ENCODE measurements around the gene CTBP2.
"Not testable (repeated sequence)": the region's sequence is repeated elsewhere in the genome, so short reads cannot be mapped to it uniquely, and the experiment has no call there.

The CTBP2 gene

DNA sequence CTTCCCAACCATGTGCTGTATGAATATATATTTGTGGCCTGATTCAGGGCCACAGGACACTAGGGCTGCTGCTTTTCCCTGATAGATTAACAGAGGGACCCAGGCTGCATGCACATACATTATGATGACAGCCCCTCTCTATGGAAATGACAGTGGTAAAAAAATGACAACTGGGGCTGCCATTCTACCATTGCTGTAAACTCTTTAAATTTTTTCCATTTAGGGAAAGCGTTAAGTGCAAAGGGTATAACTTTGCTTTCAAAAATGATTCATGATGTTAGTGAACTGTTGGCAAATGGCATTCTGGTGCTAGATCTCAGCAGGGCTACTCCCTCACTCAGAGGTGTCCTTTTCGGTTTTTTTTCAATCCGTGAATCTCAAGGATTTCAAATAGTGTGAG lies 4.2 kb downstream of the CTBP2 start:
- Histone ChIP-seq H3K27ac (ENCODE audit: low read length) (peak overlapping the region; percentile 83), H3K9me3 (ENCODE audit: control insufficient read depth in 1 of 2, low read length in 2 of 2) (no peaks in the 10 kb centered on the region), H3K36me3 (ENCODE audit: control insufficient read depth in 1 of 2, insufficient read depth in 2 of 2, low read length in 2 of 2) (no peaks in the 10 kb centered on the region), H3K4me3 (ENCODE audit: low read depth in 1 of 2, low read length in 2 of 2) (peak overlapping the region in 1 of 2 donors; percentile 75), H3K27me3 (ENCODE audit: low read depth, low read length) (no peaks in the 10 kb centered on the region), H3K4me1 (ENCODE audit: control insufficient read depth in 1 of 2, insufficient read depth in 2 of 2, low read length in 2 of 2) (peaks cover 43 to 62% of the 10 kb centered on the region in 2 donors)

- Histone ChIP-seq H3K4me1 (ENCODE audit: control insufficient read depth in 1 of 2, insufficient read depth in 2 of 2, low read length in 2 of 2) (peaks cover 43 to 62% of the 10 kb centered on the region in 2 donors), H3K4me3 (ENCODE audit: low read depth in 1 of 2, low read length in 2 of 2) (peak overlapping the region; percentile 5 to 49), H3K27me3 (ENCODE audit: low read depth, low read length) (no peaks in the 10 kb centered on the region), H3K27ac (ENCODE audit: low read length) (peak overlapping the region; percentile 83), H3K36me3 (ENCODE audit: control insufficient read depth in 1 of 2, insufficient read depth in 2 of 2, low read length in 2 of 2) (peaks cover 0 to 3% of the 10 kb centered on the region in 2 donors), H3K9me3 (ENCODE audit: control insufficient read depth in 1 of 2, low read length in 2 of 2) (no peaks in the 10 kb centered on the region)
These were observed 5.3 kb downstream of the CTBP2 start for GRCh38 chr10:125155101-125155500.

GRCh38 chr10:125154529-125154928 lies 5.8 kb downstream of the CTBP2 start:
- Histone ChIP-seq H3K4me3 (ENCODE audit: low read depth in 1 of 2, low read length in 2 of 2) (peak overlapping the region; percentile 5 to 49), H3K27ac (ENCODE audit: low read length) (peak overlapping the region; percentile 83), H3K27me3 (ENCODE audit: low read depth, low read length) (no peaks in the 10 kb centered on the region), H3K9me3 (ENCODE audit: control insufficient read depth in 1 of 2, low read length in 2 of 2) (no peaks in the 10 kb centered on the region), H3K36me3 (ENCODE audit: control insufficient read depth in 1 of 2, insufficient read depth in 2 of 2, low read length in 2 of 2) (peaks cover 0 to 3% of the 10 kb centered on the region in 2 donors), H3K4me1 (ENCODE audit: control insufficient read depth in 1 of 2, insufficient read depth in 2 of 2, low read length in 2 of 2) (peaks cover 43 to 63% of the 10 kb centered on the region in 2 donors)

DNA sequence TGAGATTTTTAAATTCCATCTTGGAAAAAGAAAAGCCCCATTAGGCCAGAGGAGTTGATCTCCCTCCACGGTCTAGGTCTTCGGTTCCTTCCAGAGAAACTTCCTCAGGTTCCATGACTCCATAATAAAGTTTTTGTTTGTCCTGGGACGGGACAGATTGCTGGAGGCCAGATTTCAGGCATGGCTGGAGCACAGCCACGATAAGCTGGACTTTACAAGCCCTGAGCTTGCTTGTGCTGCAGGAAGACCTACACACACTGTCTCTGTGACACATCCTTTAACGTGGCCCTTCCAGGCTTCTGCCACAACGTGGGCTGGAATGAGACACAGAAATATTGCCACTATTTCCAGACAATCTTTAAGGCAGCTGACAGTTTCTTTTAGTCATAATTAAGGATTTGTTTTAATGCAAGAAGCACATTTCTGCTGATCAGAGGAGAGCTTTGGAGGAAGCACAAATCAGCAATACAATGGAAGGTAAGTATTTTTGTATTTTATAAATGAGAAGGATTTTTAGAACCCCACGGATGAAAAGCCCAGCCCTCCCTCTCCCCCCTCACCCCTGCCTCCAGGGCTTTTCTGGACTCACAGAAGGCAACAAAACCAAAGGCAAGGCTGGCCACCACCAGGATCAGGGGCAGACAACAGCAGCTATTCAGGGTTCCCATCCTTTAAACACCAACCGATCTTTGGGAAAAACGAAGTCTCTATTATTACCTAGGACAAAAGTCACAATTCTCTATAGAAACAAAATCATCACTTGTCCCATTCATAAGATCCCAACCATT lies 6.5 kb downstream of the CTBP2 start:
- Histone ChIP-seq H3K36me3 (ENCODE audit: control insufficient read depth in 1 of 2, insufficient read depth in 2 of 2, low read length in 2 of 2) (peaks cover 0 to 3% of the 10 kb centered on the region in 2 donors), H3K9me3 (ENCODE audit: control insufficient read depth in 1 of 2, low read length in 2 of 2) (no peaks in the 10 kb centered on the region), H3K27me3 (ENCODE audit: low read depth, low read length) (no peaks in the 10 kb centered on the region), H3K4me1 (ENCODE audit: control insufficient read depth in 1 of 2, insufficient read depth in 2 of 2, low read length in 2 of 2) (peaks cover 48 to 69% of the 10 kb centered on the region in 2 donors), H3K27ac (ENCODE audit: low read length) (peak overlapping the region; percentile 83), H3K4me3 (ENCODE audit: low read depth in 1 of 2, low read length in 2 of 2) (peak overlapping the region; percentile 5 to 49)

DNA sequence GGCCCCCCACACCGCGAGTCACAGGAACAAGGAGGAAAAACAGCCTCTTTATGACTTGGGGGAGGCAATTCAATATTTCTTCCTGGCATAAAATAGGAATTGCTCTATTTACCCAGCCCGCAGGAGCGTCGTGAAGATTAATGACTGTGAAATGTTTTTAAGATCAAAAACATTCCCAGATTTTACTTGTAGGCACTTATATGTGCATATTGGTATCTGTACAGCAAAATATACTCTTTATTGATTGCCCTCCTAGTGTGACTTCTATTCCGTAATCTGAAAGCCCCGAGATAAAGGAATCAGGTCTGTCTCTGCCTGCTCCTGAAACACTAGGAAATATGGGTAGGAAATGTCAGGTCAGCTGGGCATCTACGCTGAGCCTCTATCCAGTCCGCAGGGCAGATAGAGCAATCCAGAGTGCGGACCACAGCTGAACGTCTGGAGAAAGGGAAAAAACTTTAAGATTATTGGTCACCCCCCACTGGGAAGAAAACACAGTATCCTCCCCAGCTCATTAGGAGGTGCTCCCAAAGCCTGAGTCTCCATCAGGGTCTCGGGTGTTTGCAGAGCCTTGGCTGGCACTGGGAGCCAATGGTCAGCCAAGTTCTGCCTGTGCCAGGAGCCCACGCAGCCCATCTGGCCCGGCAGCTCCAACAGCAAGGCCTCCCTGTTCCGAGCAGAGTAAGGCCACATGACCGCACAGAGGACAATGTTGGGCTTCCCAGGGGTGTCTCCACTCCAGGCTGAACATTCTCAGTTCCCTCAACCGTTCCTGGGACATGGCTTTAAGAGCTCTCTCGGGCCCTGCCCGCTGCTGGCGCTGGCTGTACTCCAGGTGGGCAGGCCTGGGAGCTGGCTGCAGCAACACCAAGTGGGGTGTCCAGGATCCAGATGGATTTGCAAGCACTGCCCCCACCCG lies 7.7 kb downstream of the CTBP2 start:
- H3K36me3 ChIP-seq (ENCODE audit: control insufficient read depth in 1 of 2, insufficient read depth in 2 of 2, low read length in 2 of 2): peaks cover 0 to 3% of the 10 kb centered on the region in 2 donors
- H3K9me3 ChIP-seq (ENCODE audit: control insufficient read depth in 1 of 2, low read length in 2 of 2): no peaks in the 10 kb centered on the region
- peak overlapping the region; percentile 83 for H3K27ac ChIP-seq (ENCODE audit: low read length)
- no peaks in the 10 kb centered on the region for H3K27me3 ChIP-seq (ENCODE audit: low read depth, low read length)
- H3K4me3 ChIP-seq (ENCODE audit: low read depth in 1 of 2, low read length in 2 of 2): peak overlapping the region in 1 of 2 donors; percentile 23
- peaks cover 55 to 79% of the 10 kb centered on the region in 2 donors for H3K4me1 ChIP-seq (ENCODE audit: control insufficient read depth in 1 of 2, insufficient read depth in 2 of 2, low read length in 2 of 2)

DNA sequence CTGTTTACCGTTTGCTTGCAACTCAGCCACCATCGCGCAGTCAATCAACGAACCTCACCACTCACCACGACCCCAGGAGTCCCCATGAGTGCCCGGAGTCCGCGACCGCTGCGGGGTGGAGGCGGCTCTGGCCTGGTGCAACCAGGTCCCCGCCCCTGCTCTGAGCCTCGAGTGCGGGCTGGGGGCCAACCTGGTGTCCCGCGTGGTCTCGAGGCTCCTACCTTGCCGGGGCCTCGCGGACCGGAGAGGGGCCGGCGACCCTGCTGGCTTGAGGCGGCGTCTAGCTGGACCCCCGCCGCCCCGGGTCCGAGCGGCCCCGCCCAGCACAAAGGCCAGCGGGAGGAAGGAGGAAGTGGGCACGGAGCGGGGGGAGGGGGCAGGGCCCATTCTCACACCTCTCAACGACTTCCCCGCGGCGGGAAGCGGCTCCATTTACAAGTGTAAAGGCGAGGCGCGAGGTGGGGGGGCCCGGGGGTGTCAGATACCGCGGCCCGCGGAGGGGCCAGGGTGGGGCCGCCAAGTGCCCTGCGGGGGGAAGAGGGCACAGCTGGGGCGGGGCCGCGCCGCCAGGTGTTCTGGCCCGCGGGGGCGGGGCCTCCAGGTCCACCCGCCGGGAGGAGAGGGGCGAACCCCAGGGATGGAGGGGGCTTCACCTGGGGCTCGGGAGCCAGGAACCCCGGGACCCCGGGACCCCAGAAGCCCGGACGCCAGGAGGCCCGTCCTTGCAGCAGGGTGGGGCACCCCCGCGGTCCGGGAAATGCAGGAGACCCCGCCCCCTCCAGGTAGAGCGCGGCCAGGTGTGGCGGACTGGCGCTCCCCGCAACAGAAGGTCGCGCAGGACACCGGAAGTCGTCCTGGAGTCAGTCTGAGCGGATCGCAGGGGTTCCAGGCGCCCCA lies 8.6 kb downstream of the CTBP2 start:
- Histone ChIP-seq H3K36me3 (ENCODE audit: control insufficient read depth in 1 of 2, insufficient read depth in 2 of 2, low read length in 2 of 2) (peaks cover 0 to 3% of the 10 kb centered on the region in 2 donors), H3K27me3 (ENCODE audit: low read depth, low read length) (no peaks in the 10 kb centered on the region), H3K4me3 (ENCODE audit: low read depth in 1 of 2, low read length in 2 of 2) (peak overlapping the region in 1 of 2 donors; percentile 23), H3K9me3 (ENCODE audit: control insufficient read depth in 1 of 2, low read length in 2 of 2) (no peaks in the 10 kb centered on the region), H3K4me1 (ENCODE audit: control insufficient read depth in 1 of 2, insufficient read depth in 2 of 2, low read length in 2 of 2) (peaks cover 56 to 79% of the 10 kb centered on the region in 2 donors), H3K27ac (ENCODE audit: low read length) (peak overlapping the region; percentile 83)

GRCh38 chr10:125151170-125151552 lies 9.2 kb downstream of the CTBP2 start:
- Histone ChIP-seq H3K36me3 (ENCODE audit: control insufficient read depth in 1 of 2, insufficient read depth in 2 of 2, low read length in 2 of 2) (peaks cover 0 to 3% of the 10 kb centered on the region in 2 donors), H3K27ac (ENCODE audit: low read length) (peak overlapping the region; percentile 7), H3K4me1 (ENCODE audit: control insufficient read depth in 1 of 2, insufficient read depth in 2 of 2, low read length in 2 of 2) (peaks cover 57 to 77% of the 10 kb centered on the region in 2 donors), H3K9me3 (ENCODE audit: control insufficient read depth in 1 of 2, low read length in 2 of 2) (no peaks in the 10 kb centered on the region), H3K27me3 (ENCODE audit: low read depth, low read length) (no peaks in the 10 kb centered on the region), H3K4me3 (ENCODE audit: low read depth in 1 of 2, low read length in 2 of 2) (no peak overlapping the region)

GRCh38 chr10:125150376-125151083 lies 9.8 kb downstream of the CTBP2 start:
- peak overlapping the region; percentile 70 for H3K27ac ChIP-seq (ENCODE audit: low read length)
- H3K4me1 ChIP-seq (ENCODE audit: control insufficient read depth in 1 of 2, insufficient read depth in 2 of 2, low read length in 2 of 2): peaks cover 51 to 73% of the 10 kb centered on the region in 2 donors
- not testable (repeated sequence) for H3K27me3 ChIP-seq (ENCODE audit: low read depth, low read length)

GRCh38 chr10:125149680-125150047 lies 10.7 kb downstream of the CTBP2 start:
- Histone ChIP-seq H3K27me3 (ENCODE audit: low read depth, low read length) (no peaks in the 10 kb centered on the region), H3K9me3 (ENCODE audit: control insufficient read depth in 1 of 2, low read length in 2 of 2) (no peaks in the 10 kb centered on the region), H3K4me1 (ENCODE audit: control insufficient read depth in 1 of 2, insufficient read depth in 2 of 2, low read length in 2 of 2) (peaks cover 45 to 77% of the 10 kb centered on the region in 2 donors), H3K4me3 (ENCODE audit: low read depth in 1 of 2, low read length in 2 of 2) (no peak overlapping the region), H3K36me3 (ENCODE audit: control insufficient read depth in 1 of 2, insufficient read depth in 2 of 2, low read length in 2 of 2) (peaks cover 0 to 3% of the 10 kb centered on the region in 2 donors), H3K27ac (ENCODE audit: low read length) (peak overlapping the region; percentile 70)

More at GRCh38 chr10:125150376-125151083, 9.8 kb downstream of the CTBP2 start:
- H3K36me3 ChIP-seq (ENCODE audit: control insufficient read depth in 1 of 2, insufficient read depth in 2 of 2, low read length in 2 of 2); H3K9me3 ChIP-seq (ENCODE audit: control insufficient read depth in 1 of 2, low read length in 2 of 2); H3K4me3 ChIP-seq (ENCODE audit: low read depth in 1 of 2, low read length in 2 of 2): not testable (repeated sequence)

- H3K9me3 ChIP-seq (ENCODE audit: control insufficient read depth in 1 of 2, low read length in 2 of 2): no peaks in the 10 kb centered on the region
- H3K27me3 ChIP-seq (ENCODE audit: low read depth, low read length): no peaks in the 10 kb centered on the region
- H3K4me3 ChIP-seq (ENCODE audit: low read depth in 1 of 2, low read length in 2 of 2): no peak overlapping the region
- H3K36me3 ChIP-seq (ENCODE audit: control insufficient read depth in 1 of 2, insufficient read depth in 2 of 2, low read length in 2 of 2): peaks cover 0 to 3% of the 10 kb centered on the region in 2 donors
- H3K27ac ChIP-seq (ENCODE audit: low read length): peak overlapping the region; percentile 70
- peaks cover 44 to 77% of the 10 kb centered on the region in 2 donors for H3K4me1 ChIP-seq (ENCODE audit: control insufficient read depth in 1 of 2, insufficient read depth in 2 of 2, low read length in 2 of 2)
These were observed 11.2 kb downstream of the CTBP2 start for GRCh38 chr10:125149036-125149679.

Data from muscle layer of duodenum (tissue), 2 donors.